Heart left ventricle (tissue), 16 donors: ENCODE measurements around the gene RNASE8. TPM values are rescaled to one million over a fixed set of nuclear protein-coding genes. Genes with fewer than 3 reads are reported as not detected.
A peak's percentile ranks its signal among the peaks of the same experiment; 100 is the strongest.

Source experiments
- ATAC-seq, 4 donors: fragments of 200-7000 bp; cut with Tn5 transposase; one replicate each; pipeline ENCODE4 v1.9.1; 2020 to 2022; ENCODE audit warnings: moderate library complexity in 4 of 4, mild to moderate bottlenecking in 3 of 4, moderate number of reproducible peaks in 1 of 4
- DNase-seq, 5 donors: peaks; one replicate each; pipeline ENCODE4 v3.0.0-alpha.2; 2020
- H3K27ac ChIP-seq, 12 donors: fragments of 200-600 bp; sonication (generic) in 4 of 12; one replicate each; pipeline versions ENCODE4 v1.5.0 to v1.8.0; 2016 to 2022; ENCODE audit warnings: mild to moderate bottlenecking in 2 of 12
- H3K27me3 ChIP-seq, 9 donors: fragments of 200-600 bp; sonication (generic) in 2 of 9; one replicate each; pipeline versions ENCODE4 v1.5.1 to v1.8.0; 2016 to 2022; ENCODE audit warnings: mild to moderate bottlenecking in 3 of 9
- H3K36me3 ChIP-seq, 9 donors: fragments of 200-600 bp; sonication (generic) in 2 of 9; one replicate each; pipeline versions ENCODE4 v1.5.0 to v1.8.0; 2018 to 2022; ENCODE audit warnings: mild to moderate bottlenecking in 2 of 9
- H3K4me1 ChIP-seq, 12 donors: fragments of 200-600 bp; sonication (generic) in 4 of 12; one replicate each; pipeline versions ENCODE4 v1.5.0 to v1.8.0; 2016 to 2022; ENCODE audit warnings: mild to moderate bottlenecking in 3 of 12
- H3K4me3 ChIP-seq, 12 donors: fragments of 200-600 bp; sonication (generic) in 4 of 12; one replicate each; pipeline versions ENCODE4 v1.5.0 to v1.8.0; 2017 to 2022; ENCODE audit warnings: mild to moderate bottlenecking in 9 of 12, moderate library complexity in 4 of 12
- H3K9me3 ChIP-seq, 12 donors: fragments of 200-600 bp; sonication (generic) in 4 of 12; one replicate each; pipeline versions ENCODE4 v1.5.0 to v1.8.0; 2016 to 2022; ENCODE audit warnings: mild to moderate bottlenecking in 1 of 12
- POLR2A ChIP-seq, 2 donors: fragments of 450-650 bp; IDR thresholded peaks; one replicate each; pipeline ENCODE4 v1.6.1; 2017; ENCODE audit warnings: antibody characterized with exemption in 2 of 2, mild to moderate bottlenecking in 2 of 2, moderate library complexity in 2 of 2
- WGBS, 4 donors: extraction: QIAGEN DNeasy Blood & Tissue Kit in 2 of 4; methylation state at CpG; one replicate each; pipeline versions ENCODE4 v1.1.5 to v1.1.7; 2013 to 2018; 5-methylcytosine and 5-hydroxymethylcytosine counted together
- intact Hi-C, 10 donors: fragments of 100-400 bp; cut with DNase I; formaldehyde crosslinking; loops; one replicate each; pipeline versions ENCODE4 v1.11.1 to v1.14.2; 2022
- polyA plus RNA-seq, 2 donors: library from polyadenylated mRNA; stranded (reverse); fragments of 200-250 nt; gene quantifications; one replicate each; pipeline ENCODE4 v1.2.3, GENCODE V29; 2013
- total RNA-seq, 9 donors: library from RNA; depleted of rRNA in 2 of 9; stranded (reverse); fragments of >200 nt in 2 of 9; fragmentation: NEBNext Ultra II Directional in 3 of 9; extraction: Animal tissue kit (Norgen Biotek cat#: 25700) in 3 of 9; gene quantifications; one replicate each; pipeline versions ENCODE4 v1.1.0 to v1.2.4, GENCODE V29; 2016 to 2023
- TF ChIP-seq, protein P1 (sequence below), 12 donors: fragments of 200-600 bp; sonication (generic) in 4 of 12; IDR thresholded peaks; one replicate each; pipeline versions ENCODE4 v1.5.0 to v1.8.0; 2018 to 2022; ENCODE audit warnings: antibody characterized with exemption in 12 of 12, mild to moderate bottlenecking in 5 of 12
- donor health status: ischemic (EF 13 %, LVEDD 7.1; RV severe dilation, severe dysfunction).
- donor health status: healthy with polysubstance abuse.
- donor health status: DM: no; HTN: yes; CAD: no.
- donor health status: DM: no; HTN: no; CAD: no.
- donor health status: ischemic (EF 25% LVEDD 6.9; RV normal size, moderate dysfunction).
- donor health status: ischemic (EF 25% LVEDD 5.7; RV mildly dilated, moderate dysfunction).
- donor health status: healthy.
- donor health status: DM: yes; HTN: yes; CAD: no.
- donor health status: ischemic (EF 35%, LVEDD 5.7; RV mildly dilated, moderate dysfunction).
- donor health status: nonischemic (EF 11% LVEDD 7.7; RV severe dilation, severe dysfunction).
- donor health status: DM: yes; HTN: yes; CAD: no.
- donor health status: PGD.
- donor health status: ischemic (EF 29% LVEDD 5.4; RV normal size, mild dysfunction).
- donor health status: nonischemic (EF 23%, LVEDD 6.1; RV moderate dilation, normal function).

RNASE8 gene
- total and polyA plus RNA-seq, 11 donors: not detected

GRCh38 chr14:21022686-21023085 lies 34.9 kb upstream of the RNASE8 start:
- intact Hi-C loops: loop anchor here in 2 of 10 donors (1.0 to 5.0 kb wide), 2 partner anchors 17 to 70 kb away; no protein-coding TSS in a partner anchor

DNA sequence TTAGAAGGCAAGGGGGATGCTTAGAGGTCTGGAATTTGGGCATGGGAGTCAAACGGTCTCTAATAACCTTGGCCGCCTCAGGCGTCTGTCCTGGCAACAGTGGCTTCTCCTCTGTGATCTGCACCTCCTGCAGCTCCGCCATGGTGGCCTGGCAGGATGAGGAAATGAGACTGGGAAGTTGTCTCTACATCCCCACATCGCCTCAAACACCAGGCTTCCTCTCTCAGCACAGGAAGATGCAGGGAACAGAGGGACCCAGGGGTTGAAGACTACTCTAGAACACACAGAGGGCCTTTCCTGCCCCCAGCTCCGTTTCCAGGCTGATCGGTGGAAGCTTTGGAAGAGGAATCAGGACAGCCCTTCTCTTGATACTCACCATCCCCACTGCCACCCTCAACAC lies 34.4 kb upstream of the RNASE8 start:
- peak overlapping the region; percentile 82 to 100 (median 98) for H3K27ac ChIP-seq
- no peaks in the 10 kb centered on the region for H3K9me3 ChIP-seq
- DNase-seq: peak in 1 of 5 donors; percentile 43
- intact Hi-C loops: loop anchor here in 2 of 10 donors (1.0 to 5.0 kb wide), 2 partner anchors 16 to 69 kb away; no protein-coding TSS in a partner anchor
- peak in 1 of 4 donors; percentile 7 for ATAC-seq
- TF ChIP-seq, protein P1, sequence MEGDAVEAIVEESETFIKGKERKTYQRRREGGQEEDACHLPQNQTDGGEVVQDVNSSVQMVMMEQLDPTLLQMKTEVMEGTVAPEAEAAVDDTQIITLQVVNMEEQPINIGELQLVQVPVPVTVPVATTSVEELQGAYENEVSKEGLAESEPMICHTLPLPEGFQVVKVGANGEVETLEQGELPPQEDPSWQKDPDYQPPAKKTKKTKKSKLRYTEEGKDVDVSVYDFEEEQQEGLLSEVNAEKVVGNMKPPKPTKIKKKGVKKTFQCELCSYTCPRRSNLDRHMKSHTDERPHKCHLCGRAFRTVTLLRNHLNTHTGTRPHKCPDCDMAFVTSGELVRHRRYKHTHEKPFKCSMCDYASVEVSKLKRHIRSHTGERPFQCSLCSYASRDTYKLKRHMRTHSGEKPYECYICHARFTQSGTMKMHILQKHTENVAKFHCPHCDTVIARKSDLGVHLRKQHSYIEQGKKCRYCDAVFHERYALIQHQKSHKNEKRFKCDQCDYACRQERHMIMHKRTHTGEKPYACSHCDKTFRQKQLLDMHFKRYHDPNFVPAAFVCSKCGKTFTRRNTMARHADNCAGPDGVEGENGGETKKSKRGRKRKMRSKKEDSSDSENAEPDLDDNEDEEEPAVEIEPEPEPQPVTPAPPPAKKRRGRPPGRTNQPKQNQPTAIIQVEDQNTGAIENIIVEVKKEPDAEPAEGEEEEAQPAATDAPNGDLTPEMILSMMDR (IDR thresholded peaks at IDR 0.05): no peak
- no peak for TF ChIP-seq POLR2A (IDR thresholded peaks at IDR 0.05)
- peaks cover 0 to 58% (median 30%) of the 10 kb centered on the region in 12 donors for H3K4me1 ChIP-seq
- 8 to 18% (median 15%) methylated on average over 7 of the region's 7 CpGs for whole genome bisulfite sequencing, 4 donors
- peak overlapping the region in 11 of 12 donors; percentile 66 to 98 (median 88) for H3K4me3 ChIP-seq
- H3K27me3 ChIP-seq: peaks cover 0 to 7% (median 0%) of the 10 kb centered on the region in 9 donors
- peaks cover 0 to 48% (median 40%) of the 10 kb centered on the region in 9 donors for H3K36me3 ChIP-seq

More at GRCh38 chr14:21022686-21023085, 34.9 kb upstream of the RNASE8 start:
- Histone ChIP-seq H3K4me3 (peak overlapping the region in 9 of 12 donors; percentile 76 to 98 (median 88)), H3K4me1 (peaks cover 0 to 62% (median 30%) of the 10 kb centered on the region in 12 donors), H3K36me3 (peaks cover 0 to 53% (median 45%) of the 10 kb centered on the region in 9 donors), H3K27me3 (peaks cover 0 to 7% (median 0%) of the 10 kb centered on the region in 9 donors), H3K9me3 (no peaks in the 10 kb centered on the region), H3K27ac (peak overlapping the region in 11 of 12 donors; percentile 82 to 100 (median 98))
- TF ChIP-seq POLR2A (IDR thresholded peaks at IDR 0.05): no peak
- TF ChIP-seq, protein P1 (IDR thresholded peaks at IDR 0.05): no peak
- DNase-seq (no peak), ATAC-seq (no peak)
- 40 to 67% (median 55%) methylated on average over 5 of the region's 5 CpGs for WGBS, 4 donors

DNA sequence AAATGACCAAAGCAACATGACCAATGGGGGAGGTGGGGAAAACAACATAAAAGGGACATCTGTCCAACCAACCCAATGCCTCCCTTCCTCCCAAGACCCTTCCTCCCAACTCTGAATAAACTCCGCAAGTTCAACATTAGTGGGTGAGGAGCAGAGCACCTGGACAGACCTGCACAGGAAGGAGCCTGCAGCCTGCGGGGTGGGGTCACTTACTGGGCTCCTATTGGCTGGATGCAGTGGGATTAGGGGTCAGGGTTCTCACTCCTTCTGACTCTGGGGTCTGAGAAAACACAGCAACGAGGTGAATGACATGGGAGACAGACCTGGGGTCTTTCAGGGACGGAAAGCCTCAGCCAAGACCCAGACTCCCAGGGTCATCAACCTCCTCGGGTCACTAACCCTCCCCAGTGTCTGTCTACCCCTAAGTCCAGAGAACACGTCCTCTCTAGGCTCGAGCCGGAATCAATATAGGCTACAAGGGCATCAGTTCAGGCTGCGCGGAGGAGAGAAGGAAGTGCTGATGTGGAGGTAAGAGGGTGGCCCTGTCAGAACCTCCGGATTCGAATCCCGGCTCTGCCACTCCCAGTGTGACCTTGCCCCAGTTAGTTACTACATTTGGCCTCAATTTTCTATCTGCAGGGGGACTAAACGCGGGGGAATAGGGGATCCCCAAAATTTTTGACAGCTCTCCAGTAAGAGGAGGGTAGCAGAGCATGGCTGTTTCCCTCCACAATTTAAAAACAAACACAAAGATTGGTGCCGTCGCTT lies 33.6 kb upstream of the RNASE8 start:
- peak in 1 of 5 donors; percentile 41 for DNase-seq
- Histone ChIP-seq H3K4me3 (peak overlapping the region; percentile 66 to 98 (median 88)), H3K27ac (peak overlapping the region; percentile 82 to 100 (median 98)), H3K27me3 (peaks cover 0 to 7% (median 0%) of the 10 kb centered on the region in 9 donors), H3K9me3 (no peaks in the 10 kb centered on the region), H3K36me3 (peaks cover 0 to 40% (median 32%) of the 10 kb centered on the region in 9 donors), H3K4me1 (peaks cover 0 to 54% (median 30%) of the 10 kb centered on the region in 12 donors)
- intact Hi-C loops: loop anchor here in 2 of 10 donors (1.0 to 5.0 kb wide), 2 partner anchors 15 to 68 kb away; no protein-coding TSS in a partner anchor
- peak in 2 of 4 donors; percentile 21 for ATAC-seq
- TF ChIP-seq, protein P1 (IDR thresholded peaks at IDR 0.05): no peak
- no peak for TF ChIP-seq POLR2A (IDR thresholded peaks at IDR 0.05)
- 11 to 19% (median 12%) methylated on average over 15 to 17 of the region's 17 CpGs for WGBS, 4 donors
